ENCODE data around the gene SRP54. TPM values are rescaled to one million over a fixed set of nuclear protein-coding genes. Genes with fewer than 3 reads are reported as not detected.

The SRP54 gene
- total and polyA plus RNA-seq, 2 of the 13 experiments (the other 11 are each of a cell fraction or from before 2014, with no cell fraction given) = 42.2 to 207 TPM

DNA sequence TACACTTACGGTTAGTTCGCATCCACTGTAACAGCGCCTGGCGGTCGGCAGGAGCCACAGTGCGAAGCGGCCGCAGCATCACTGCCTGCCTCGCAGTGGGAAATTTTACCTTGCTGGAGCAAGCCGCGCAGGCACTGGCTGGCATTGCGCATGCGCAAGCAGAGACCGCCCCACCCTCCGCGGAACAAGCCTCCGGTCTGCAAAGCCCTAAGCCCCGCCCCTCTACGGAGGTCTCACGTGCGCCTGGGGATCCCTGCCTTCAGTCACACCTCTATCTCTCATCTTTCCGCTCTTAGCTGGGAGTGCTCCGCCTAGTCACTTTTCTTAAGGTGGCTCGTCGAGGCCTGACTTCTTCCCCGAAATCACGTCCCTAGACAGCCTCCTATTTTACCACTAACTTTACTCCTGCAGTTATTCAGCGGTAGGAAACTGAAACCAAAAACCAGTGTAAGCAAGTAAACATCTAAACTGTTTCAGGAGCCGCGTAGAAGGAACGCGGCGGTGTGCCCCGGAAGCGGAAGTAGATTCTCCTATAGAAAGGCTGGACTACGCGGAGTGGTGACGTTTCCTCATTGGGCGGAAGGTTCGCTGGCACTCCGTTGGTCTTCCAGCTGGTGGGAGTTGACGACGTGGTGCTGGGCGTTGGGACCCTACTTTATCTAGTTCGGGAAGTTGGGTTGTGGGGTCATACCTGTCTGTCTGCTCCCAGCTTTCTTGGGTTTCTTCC is at the start of gene SRP54 (continued):
- TF ChIP-seq NFYC (CRISPR knock-in tag; IDR thresholded peaks at IDR 0.05) (peak; percentile 85), DMAP1 (CRISPR knock-in tag; IDR thresholded peaks at IDR 0.05) (peak; percentile 100), SCMH1 (CRISPR knock-in tag; IDR thresholded peaks at IDR 0.05; ENCODE audit: borderline replicate concordance) (no peak), FOXK1 (CRISPR knock-in tag; IDR thresholded peaks at IDR 0.05; ENCODE audit: borderline replicate concordance, low read depth) (peak; percentile 99), SMARCE1 (IDR thresholded peaks at IDR 0.05; ENCODE audit: borderline replicate concordance) (no peak), SMAD1 (CRISPR knock-in tag; IDR thresholded peaks at IDR 0.05; ENCODE audit: borderline replicate concordance, low read depth) (peak; percentile 90; the same call in 1 of the 2 replicates), ATRX (CRISPR knock-in tag; IDR thresholded peaks at IDR 0.05; ENCODE audit: borderline replicate concordance) (no peak), SRY (CRISPR knock-in tag; IDR thresholded peaks at IDR 0.05) (peak; percentile 88), NR2F2 (IDR thresholded peaks at IDR 0.05; ENCODE audit: borderline replicate concordance, low read depth) (no peak), NFRKB (IDR thresholded peaks at IDR 0.05) (no peak), TRIM24 (CRISPR knock-in tag; IDR thresholded peaks at IDR 0.05) (no peak), JUND (CRISPR knock-in tag; IDR thresholded peaks at IDR 0.05) (no peak)
- TF ChIP-seq, protein P1, sequence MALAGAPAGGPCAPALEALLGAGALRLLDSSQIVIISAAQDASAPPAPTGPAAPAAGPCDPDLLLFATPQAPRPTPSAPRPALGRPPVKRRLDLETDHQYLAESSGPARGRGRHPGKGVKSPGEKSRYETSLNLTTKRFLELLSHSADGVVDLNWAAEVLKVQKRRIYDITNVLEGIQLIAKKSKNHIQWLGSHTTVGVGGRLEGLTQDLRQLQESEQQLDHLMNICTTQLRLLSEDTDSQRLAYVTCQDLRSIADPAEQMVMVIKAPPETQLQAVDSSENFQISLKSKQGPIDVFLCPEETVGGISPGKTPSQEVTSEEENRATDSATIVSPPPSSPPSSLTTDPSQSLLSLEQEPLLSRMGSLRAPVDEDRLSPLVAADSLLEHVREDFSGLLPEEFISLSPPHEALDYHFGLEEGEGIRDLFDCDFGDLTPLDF (CRISPR knock-in tag; IDR thresholded peaks at IDR 0.05) = peak; percentile 90
- TF ChIP-seq, protein P2, sequence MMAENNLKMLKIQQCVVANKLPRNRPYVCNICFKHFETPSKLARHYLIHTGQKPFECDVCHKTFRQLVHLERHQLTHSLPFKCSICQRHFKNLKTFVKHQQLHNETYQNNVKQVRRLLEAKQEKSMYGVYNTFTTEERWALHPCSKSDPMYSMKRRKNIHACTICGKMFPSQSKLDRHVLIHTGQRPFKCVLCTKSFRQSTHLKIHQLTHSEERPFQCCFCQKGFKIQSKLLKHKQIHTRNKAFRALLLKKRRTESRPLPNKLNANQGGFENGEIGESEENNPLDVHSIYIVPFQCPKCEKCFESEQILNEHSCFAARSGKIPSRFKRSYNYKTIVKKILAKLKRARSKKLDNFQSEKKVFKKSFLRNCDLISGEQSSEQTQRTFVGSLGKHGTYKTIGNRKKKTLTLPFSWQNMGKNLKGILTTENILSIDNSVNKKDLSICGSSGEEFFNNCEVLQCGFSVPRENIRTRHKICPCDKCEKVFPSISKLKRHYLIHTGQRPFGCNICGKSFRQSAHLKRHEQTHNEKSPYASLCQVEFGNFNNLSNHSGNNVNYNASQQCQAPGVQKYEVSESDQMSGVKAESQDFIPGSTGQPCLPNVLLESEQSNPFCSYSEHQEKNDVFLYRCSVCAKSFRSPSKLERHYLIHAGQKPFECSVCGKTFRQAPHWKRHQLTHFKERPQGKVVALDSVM (CRISPR knock-in tag; IDR thresholded peaks at IDR 0.05) = peak; percentile 89
- TF ChIP-seq, protein P3, sequence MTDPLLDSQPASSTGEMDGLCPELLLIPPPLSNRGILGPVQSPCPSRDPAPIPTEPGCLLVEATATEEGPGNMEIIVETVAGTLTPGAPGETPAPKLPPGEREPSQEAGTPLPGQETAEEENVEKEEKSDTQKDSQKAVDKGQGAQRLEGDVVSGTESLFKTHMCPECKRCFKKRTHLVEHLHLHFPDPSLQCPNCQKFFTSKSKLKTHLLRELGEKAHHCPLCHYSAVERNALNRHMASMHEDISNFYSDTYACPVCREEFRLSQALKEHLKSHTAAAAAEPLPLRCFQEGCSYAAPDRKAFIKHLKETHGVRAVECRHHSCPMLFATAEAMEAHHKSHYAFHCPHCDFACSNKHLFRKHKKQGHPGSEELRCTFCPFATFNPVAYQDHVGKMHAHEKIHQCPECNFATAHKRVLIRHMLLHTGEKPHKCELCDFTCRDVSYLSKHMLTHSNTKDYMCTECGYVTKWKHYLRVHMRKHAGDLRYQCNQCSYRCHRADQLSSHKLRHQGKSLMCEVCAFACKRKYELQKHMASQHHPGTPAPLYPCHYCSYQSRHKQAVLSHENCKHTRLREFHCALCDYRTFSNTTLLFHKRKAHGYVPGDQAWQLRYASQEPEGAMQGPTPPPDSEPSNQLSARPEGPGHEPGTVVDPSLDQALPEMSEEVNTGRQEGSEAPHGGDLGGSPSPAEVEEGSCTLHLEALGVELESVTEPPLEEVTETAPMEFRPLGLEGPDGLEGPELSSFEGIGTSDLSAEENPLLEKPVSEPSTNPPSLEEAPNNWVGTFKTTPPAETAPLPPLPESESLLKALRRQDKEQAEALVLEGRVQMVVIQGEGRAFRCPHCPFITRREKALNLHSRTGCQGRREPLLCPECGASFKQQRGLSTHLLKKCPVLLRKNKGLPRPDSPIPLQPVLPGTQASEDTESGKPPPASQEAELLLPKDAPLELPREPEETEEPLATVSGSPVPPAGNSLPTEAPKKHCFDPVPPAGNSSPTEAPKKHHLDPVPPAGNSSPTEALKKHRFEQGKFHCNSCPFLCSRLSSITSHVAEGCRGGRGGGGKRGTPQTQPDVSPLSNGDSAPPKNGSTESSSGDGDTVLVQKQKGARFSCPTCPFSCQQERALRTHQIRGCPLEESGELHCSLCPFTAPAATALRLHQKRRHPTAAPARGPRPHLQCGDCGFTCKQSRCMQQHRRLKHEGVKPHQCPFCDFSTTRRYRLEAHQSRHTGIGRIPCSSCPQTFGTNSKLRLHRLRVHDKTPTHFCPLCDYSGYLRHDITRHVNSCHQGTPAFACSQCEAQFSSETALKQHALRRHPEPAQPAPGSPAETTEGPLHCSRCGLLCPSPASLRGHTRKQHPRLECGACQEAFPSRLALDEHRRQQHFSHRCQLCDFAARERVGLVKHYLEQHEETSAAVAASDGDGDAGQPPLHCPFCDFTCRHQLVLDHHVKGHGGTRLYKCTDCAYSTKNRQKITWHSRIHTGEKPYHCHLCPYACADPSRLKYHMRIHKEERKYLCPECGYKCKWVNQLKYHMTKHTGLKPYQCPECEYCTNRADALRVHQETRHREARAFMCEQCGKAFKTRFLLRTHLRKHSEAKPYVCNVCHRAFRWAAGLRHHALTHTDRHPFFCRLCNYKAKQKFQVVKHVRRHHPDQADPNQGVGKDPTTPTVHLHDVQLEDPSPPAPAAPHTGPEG (CRISPR knock-in tag; IDR thresholded peaks at IDR 0.05) = peak; percentile 74; the same call in 1 of the 2 replicates
- TF ChIP-seq, protein P4, sequence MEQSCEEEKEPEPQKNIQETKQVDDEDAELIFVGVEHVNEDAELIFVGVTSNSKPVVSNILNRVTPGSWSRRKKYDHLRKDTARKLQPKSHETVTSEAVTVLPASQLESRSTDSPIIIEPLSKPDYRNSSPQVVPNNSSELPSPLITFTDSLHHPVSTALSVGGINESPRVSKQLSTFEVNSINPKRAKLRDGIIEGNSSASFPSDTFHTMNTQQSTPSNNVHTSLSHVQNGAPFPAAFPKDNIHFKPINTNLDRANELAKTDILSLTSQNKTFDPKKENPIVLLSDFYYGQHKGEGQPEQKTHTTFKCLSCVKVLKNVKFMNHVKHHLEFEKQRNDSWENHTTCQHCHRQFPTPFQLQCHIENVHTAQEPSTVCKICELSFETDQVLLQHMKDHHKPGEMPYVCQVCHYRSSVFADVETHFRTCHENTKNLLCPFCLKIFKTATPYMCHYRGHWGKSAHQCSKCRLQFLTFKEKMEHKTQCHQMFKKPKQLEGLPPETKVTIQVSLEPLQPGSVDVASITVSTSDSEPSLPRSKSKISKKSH (CRISPR knock-in tag; IDR thresholded peaks at IDR 0.05; ENCODE audit: borderline replicate concordance) = peak; percentile 99
- TF ChIP-seq, protein P5, sequence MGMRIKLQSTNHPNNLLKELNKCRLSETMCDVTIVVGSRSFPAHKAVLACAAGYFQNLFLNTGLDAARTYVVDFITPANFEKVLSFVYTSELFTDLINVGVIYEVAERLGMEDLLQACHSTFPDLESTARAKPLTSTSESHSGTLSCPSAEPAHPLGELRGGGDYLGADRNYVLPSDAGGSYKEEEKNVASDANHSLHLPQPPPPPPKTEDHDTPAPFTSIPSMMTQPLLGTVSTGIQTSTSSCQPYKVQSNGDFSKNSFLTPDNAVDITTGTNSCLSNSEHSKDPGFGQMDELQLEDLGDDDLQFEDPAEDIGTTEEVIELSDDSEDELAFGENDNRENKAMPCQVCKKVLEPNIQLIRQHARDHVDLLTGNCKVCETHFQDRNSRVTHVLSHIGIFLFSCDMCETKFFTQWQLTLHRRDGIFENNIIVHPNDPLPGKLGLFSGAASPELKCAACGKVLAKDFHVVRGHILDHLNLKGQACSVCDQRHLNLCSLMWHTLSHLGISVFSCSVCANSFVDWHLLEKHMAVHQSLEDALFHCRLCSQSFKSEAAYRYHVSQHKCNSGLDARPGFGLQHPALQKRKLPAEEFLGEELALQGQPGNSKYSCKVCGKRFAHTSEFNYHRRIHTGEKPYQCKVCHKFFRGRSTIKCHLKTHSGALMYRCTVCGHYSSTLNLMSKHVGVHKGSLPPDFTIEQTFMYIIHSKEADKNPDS (CRISPR knock-in tag; IDR thresholded peaks at IDR 0.05) = peak; percentile 93; the same call in 1 of the 2 replicates
